ENCODE data around the gene LPIN1.
"Not testable (repeated sequence)": the region's sequence is repeated elsewhere in the genome, so short reads cannot be mapped to it uniquely, and the experiment has no call there.

LPIN1 gene

DNA sequence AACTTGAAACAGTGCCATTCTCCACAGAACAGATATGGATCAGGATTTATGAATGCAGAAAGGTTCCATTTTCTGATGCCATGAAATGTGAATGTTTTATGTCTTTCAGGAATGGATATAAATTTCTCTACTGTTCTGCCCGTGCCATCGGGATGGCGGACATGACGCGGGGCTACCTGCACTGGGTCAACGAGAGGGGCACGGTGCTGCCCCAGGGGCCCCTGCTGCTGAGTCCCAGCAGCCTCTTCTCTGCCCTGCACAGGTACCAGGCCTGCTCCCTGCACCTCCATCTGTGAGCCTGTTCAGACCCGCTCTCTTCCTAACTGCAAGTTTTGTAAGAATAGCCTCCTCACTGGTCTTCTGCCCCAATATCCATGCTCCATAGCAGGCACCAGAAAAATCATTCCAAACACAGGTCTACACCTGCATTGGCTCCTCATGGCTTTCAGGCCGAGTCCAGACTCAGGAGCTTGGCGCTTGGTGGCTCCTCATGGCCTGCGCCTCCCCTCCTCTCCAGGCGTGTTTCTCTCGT, 68.6 kb downstream of the LPIN1 start:
- peak; percentile 37 for DNase-seq

DNA sequence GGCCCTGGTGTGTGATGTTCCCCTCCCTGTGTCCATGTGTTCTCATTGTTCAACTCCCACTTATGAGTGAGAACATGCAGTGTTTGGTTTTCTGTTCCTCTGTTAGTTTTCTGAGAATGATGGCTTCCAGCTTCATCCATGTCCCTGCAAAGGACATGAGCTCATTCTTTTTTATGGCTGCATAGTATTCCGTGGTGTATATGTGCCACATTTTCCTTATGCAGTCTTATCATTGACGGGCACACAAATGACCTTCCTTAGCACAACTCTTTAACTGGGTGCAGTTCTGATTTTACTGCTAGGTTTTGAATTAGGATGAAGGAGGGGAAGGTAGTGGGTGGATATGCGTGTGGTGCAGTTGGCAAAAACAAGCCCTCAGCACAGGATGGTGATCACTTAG, 70.5 kb downstream of the LPIN1 start:
- not testable (repeated sequence) for DNase-seq

DNA sequence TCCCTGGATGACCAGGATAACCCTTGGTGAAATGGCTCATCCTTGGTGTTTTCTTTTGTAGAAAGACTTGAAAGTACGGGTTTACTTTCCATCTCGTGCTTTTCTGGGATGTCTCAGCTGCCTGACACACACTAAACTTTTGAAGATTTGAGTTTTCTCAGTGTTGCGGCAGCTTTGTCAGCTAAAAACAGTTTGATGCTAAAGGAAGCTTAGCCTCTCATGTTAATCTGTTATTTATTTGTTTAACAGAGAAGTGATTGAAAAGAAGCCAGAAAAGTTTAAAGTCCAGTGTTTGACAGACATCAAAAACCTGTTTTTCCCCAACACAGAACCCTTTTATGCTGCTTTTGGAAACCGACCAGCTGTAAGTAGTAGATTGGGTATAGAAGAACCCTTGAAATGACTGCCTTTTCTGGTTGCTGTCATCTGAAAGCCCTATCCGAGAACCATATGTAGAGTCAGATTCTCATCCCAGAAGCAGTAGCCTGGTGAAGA, 72.8 kb downstream of the LPIN1 start:
- no peak for DNase-seq

DNA sequence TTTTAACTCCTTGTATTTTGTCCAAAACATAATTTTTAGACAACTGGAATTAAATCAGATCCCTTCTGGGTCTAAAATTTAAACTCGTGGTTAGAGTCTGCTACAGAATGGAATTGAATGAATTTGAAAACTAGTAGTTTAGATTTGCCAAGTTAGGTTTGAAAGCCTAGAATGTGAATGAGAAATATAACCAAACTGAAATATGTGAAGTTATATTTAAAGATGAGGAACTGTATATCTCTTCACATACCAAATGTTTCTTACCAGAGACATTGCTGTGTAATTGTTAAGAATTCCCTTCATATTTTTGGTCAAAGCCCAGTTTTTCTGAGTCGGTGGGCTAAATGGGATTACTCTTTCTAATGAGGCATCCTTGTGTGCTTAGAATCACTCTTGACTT, 74.2 kb downstream of the LPIN1 start:
- no peak for DNase-seq

DNA sequence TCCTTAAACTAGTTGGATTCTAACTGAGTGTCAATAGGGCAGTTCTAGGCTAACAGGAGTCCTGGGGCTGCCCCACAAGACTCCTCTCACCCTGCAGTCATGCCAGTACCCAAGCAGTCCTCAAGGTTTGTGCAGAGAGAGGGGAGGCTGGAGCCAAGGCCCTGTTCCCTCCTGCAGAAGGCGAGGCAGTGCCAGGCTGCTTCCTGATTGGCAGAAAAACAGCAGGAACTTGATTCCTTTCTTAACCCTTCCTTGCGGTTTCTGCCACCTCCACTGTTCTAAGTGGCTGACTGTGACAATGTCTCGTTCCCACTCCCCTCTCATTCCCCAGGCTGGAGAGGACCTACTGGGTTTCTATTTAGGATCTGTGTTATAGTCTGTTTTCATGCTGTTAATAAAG, 75.3 kb downstream of the LPIN1 start:
- DNase-seq: peak; percentile 33

DNA sequence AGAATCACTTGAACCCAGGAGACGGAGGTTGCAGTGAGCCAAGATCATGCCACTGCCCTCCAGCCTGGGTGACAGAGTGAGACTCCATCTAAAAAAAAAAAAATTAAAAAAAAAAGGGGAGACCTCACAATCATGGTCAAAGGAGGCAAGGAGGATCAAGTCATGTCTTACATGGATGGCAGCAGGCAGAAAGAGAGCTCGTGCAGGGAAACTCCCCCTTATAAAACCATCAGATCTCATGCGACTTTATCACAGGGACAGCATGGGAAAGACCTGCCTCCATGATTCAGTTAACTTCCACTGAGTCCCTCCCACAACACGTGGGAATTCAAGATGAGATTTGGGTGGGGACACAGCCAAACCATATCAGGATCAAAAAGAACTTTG, 75.9 kb downstream of the LPIN1 start:
- not testable (repeated sequence) for DNase-seq

DNA sequence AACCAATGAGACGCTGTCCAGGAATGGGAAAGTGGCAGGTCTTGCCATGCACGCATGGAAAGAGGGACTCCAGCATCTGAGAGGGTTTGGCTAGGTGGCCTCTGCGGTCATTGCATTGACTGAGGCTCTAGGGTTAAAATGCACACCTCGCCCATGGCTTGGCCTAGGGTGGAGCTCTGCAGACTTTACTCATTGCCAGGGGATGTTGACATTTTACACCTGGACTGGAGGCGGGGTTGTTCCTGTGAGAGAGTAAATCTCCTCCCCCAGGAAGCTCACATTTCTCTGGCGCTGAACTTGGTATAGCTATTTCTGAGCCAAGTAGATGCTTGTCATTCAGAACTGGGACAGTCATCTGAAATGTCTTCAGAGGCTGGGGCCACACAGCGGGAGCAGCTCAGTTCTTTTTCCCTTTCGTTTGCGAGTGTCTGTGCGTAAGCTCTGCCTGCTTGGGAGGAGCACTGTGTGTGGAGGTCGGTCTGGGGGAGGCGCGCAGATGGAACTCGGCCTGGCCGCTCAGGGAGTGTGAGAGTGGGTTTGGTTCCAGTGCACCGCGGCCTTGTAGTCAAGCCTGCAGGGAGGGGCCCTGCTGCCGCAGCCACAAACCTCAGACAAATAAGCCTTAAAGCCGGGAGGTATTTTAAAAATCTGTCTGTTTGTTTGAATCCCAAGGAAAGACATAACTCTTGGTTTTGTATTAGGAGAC, 76.5 kb downstream of the LPIN1 start:
- peak; percentile 51 for DNase-seq

DNA sequence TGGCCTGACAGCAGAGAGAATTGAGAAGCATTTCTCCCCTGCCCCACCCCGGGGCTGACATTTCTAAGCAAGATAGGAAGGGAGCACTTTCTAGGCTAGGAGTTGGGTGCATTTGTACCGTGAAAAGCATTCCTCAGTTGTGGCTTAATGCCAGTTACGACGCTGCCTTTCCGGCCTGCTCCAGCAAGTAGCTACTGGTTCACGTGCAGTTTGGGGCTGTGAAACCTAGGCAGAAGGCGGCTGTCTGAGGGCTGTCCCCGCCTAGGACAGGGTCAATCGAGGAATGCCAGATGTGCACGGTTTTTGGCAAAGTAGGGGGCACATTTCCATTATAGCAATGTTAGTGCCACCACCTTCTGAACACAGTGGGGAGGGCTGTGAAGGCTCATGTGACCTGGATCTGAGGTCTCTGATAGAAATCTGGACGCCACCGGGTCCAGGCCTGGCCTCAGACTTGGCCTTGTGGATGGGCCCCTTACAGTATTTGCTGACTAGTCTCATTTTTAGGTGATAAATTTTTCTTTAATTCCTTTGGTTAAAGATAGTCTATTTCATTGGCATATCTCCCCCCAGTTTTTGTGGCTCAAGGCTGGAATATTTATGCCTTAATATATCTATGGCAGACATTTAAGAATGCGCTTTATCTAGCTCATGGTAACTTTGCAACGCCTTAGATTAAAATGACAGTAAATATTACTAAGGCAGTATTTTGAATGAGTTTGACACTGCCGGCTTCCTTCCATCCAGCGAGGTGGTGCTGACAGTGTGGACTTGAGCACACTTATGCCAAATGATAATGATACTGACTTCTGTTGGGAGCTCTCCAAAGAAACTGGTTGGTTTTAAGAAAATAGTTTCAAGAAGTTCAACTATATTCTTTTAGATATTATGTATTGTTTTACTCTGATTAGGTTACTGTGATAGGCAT, 78.7 kb downstream of the LPIN1 start:
- DNase-seq: peak; percentile 48

DNA sequence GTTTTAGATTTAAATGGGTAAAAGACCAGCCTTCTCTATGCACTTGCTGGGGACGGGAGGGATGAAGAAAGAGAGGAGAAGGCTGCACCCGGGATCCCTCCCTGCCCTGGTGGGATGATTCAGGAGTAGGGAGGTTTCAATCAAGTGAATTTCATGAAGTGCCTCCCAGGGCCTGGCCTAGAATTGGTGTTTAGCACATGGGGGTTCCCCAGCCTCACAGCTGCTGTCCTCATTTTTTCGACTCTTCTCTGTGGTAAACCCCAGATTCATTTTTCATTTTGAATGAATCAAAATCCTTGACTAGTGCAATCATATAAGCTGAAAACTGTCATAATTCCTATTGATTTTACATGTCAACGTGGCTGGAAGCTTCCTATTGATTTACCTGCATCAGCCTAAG, 81.1 kb downstream of the LPIN1 start:
- no peak for DNase-seq

DNA sequence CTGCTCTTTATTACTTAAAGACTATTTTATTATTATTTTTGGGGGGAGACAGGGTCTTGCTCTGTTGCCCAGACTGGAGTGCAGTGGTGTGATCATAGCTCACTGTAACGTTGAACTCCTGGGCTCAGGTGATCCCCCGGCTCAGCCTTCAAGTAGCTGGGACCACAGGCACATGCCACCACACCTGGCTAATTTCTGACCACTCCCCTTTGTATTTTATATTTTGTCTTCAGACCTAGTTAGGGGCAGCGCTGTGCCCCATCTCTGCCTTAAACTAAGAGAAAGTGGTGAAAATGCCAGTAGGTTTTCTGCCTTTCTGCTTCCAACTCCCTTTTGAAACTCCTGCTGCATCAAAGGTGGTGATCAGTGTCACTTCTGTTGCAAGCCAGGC, 82.5 kb downstream of the LPIN1 start:
- DNase-seq: no peak

DNA sequence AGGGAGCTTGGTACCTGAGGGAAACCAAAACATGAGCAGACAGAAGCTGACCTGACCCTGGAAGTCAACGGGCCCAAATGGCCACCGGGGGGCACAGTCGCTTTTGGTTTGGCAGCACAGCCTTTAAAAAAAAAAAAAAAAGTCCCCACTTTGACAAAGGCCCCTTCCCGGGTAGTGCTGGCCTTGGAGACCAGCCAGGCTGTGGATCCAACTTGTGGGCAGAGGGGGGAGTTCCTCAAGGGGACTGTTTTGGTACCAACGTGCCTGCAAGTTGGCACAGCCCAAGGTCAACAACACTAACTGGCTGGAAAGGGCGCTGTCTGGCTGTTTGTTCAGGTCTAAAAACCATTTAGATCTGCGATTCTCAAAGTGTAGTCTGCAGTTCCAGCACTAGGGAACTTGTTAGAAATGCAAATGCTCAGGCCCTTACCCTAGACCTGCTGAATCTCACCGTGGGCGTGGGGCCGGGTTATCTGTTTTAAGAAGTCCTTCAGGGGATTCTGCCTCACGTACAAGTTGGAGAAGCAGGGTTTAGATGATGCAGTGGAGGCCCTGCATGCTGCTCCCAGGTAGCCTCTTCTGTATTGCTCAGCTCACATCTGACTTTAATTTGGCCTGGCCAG, 83.0 kb downstream of the LPIN1 start:
- peak; percentile 81 for DNase-seq

DNA sequence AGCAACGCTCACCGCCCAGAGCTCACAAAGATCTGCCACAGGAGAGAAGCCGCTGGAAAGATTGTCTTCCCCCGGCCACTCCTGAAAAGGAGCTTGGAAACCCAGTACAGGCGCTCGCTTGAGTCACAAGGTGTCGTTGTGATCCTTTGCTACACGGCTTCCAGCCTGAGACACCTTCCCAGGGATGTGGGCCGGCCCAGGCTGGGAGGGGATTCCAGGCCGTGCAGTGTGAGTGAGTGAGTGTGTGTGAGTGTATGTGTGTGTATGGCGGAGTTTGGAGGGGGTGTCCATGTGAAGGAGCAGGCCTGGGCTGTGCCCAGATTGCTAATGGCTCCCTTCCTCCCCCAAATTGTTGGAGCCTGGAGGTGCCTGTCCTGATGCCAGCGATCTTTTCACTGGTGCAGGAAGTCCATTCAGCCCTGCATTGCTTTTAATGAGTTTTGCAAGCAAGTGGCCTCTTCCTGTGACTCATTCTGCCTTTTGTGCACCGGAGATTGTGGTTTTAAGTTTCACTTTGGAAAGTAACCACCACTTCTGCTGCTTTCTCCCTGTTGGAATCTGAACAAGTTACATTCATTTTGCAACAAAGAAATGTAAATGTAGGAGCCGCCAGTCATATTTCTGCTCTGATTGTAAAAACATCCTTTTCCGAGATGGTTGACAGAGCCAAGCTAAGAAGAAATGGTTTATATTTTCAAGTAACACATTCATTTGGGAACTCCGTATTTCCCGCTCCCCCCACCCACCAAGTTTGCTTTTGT, 83.7 kb downstream of the LPIN1 start:
- peak; percentile 78 for DNase-seq

DNA sequence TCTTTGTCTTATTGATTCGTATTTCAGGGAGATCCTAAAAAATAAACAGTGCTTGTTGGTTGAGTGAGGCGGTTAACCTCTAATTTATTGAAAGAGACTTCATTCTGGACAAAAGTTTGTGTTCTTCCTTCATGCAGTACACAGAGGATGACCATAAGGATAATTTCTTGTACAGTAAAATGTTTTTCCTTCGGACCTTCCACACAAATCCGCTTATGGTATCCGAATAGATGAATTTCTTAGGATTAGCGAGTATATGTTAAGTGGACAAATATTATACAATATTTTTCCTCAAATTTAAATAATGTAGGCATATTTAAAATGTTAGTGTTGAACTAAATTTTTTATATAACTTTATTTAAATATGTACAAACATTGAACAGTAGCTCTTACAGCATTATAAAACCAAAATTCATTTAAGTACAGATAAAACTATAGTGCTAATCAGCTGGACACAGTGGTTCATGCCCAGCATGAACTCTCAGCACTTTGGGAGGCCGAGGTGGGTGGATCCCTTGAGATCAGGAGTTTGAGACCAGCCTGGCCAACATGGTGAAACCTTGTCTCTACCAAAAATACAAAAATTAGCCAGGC, 84.4 kb downstream of the LPIN1 start:
- no peak for DNase-seq

DNA sequence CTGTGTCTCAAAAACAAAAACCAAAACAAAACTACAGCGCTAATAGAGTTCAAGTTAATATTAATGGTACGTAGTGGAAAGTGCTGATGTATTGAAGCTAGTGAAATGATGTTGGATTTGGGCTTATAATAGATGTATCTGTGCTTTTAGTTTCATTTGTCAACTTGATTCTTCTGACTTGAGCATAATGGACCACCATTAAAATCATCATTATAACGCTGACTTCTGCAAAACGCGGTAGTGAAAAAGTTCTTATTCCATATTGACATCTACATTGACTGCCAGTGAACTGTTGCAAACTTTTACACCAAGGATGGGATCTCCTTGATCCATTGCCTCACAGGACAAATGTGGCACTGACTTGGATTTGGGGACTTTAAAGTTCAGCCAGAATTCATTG, 85.0 kb downstream of the LPIN1 start:
- no peak for DNase-seq

DNA sequence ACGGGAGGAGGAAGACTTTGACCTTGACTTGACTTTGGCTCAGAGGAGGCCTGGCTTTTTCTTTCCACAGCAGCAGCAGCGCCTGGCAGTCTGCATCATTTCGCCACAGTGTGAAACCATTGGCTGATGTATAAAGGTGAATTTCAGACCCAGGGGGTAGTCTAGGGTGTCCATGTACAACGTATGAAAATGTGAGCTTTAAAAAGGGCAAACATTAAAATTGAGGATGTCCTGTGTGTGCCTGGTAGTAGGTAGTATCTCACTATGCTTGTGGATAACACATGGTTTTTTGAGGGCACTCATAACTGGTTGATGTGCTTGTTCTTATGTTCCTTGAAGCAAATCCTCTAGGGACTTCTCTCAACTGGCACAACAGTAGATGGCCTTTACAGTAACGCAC, 86.1 kb downstream of the LPIN1 start:
- DNase-seq: no peak

DNA sequence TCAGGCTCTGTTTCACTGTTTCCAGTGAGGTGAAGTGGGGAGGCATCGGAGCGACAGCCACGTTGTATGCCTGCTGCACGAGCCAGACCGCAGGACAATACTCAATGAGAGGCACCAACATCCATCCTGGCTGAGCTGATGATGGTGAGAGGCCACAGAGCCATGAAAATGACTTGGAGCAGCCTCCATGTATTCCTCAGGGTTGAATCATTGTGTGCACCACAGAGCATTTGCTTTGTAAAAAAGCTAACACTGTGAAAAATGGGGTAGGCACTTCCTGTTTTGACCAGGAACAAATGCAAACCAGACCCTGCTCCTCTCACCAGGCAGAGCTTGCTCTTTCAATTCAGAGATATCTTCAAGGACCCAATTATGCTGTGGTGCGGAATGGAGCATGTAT, 87.2 kb downstream of the LPIN1 start:
- DNase-seq: no peak

DNA sequence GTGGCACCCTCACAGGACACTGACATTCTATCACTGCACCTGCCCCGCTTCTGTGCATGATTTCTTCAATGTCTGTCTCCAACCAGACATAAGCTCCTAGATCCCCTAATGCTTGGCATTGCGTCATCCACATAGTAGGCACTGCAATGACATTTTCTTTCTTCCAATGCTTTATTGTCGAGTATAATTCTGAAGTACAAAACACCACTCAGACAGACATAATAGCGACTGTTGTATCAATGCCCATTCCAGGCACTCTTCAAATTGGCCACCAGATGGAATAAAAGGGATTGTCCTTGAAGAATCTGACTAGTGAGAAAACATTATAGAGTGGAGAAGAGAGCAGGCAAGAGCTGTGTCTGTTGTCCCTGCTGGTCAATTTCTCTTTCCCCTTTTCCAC, 89.0 kb downstream of the LPIN1 start:
- no peak for DNase-seq

DNA sequence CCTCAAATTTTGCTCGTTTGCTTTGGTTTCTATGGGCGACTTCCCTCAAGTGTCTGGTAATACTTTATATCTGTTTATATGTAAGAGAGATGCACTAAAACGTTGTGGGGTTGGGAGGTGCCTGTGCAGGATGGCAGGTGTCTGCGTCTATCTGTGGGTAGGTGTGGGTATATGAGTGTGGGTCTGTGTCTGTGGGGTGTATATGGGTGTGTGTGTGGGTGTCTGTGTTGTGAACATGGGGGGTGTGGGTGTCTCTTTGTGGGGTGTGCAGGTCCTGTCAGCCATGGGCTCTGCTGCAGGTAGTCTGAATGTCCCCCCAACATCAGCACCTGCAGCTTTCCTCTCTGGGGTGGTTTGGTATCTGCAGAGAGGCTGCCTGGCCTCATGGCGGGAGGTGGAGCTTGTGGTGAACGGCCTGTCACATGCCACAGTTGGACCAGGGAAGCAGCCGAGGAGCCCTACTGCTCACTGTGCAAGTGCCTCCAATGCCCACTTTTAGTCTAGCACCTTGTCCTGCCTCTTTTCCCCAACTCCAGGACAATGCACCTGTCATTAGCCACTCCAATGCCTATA, 90.3 kb downstream of the LPIN1 start:
- DNase-seq: no peak

DNA sequence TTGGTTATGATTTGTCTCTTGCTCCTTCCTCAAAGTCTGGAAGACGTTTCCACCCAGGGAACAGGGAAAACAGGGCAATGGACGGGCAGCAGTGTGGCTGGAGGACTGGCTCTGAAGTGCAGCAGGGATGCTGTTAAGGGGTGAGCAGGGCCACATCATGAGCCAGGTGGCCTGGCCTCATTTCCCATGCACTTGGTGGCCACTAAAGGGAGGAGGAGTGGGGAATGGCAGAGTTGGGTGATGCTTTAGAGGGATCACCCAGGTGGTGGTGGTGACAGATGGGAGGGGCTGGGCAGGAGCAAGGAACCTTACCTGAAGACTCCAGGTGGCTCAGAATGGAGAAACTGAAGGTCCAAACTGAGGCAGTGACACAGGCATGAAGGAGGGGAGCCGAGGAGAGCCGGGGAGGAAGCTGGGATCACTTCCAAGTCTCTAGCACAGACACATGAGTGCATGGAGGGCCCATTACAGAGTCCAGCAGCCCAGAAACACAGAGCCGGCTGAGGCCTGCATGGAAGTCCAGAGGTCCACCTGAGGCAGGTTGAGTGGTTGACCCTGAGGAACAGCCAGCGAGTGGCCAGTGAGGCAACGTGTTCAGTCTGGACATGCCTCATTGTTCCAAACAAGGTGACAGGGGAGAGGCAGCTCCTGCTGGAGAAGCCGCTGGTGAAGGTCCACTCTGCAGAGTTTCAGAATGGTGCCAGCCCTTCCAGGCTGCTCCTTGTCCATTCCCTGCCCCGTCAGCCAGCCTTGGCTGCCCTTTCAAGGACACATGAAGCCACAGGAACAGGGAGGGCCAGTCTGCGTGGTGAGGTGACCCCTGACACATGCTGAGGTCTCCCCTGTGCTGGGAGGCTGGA, 91.7 kb downstream of the LPIN1 start:
- DNase-seq: no peak

DNA sequence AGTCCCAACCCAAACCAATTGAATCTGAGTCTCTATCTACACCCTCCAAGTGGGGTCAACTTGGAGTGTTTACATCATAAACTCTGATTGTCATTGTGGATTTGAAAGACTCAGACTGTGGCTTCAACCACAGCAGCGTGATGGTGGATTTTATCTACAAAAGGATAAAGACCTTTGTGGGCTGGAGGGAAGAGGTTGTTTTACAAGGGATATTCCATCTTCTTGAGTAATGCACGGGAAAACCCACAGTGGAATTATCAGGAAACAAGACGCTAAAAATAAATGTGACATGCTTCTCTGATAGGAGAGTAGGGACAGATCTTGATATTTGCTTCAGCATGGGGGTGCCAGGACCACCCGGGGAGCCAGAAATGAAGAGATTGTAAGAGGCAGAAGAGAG, 93.5 kb downstream of the LPIN1 start:
- no peak for DNase-seq

DNA sequence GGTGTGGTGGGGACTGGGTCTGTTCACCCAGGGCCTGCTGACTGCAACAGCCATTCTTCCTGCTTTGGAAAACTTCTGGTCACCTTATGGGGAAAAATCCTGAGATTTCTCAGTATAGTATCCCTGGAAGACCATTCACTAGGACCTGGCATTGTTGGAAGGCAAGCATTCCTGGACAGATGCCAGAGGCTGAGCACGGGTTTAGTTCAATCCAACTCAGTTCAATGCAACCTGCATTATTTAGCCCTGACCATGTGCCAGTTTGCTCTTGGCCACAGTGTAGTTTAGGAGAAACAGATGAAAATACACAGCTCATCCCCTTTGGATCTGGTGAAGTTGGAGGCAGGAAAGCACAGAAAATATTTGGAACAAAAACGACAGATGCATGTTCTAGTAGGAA, 95.9 kb downstream of the LPIN1 start:
- DNase-seq: peak; percentile 33
